GM12801 (cell line): ENCODE data around the gene RTTN.

Source experiments
- TF ChIP-seq, protein P1 (sequence below): IDR thresholded peaks from one replicate; pipeline ENCODE4 v1.5.1; 2011; ENCODE audit warnings: control low read depth; ENCODE audit not compliant: insufficient read length; ENCODE audit errors: extremely low read depth

Gene RTTN

DNA sequence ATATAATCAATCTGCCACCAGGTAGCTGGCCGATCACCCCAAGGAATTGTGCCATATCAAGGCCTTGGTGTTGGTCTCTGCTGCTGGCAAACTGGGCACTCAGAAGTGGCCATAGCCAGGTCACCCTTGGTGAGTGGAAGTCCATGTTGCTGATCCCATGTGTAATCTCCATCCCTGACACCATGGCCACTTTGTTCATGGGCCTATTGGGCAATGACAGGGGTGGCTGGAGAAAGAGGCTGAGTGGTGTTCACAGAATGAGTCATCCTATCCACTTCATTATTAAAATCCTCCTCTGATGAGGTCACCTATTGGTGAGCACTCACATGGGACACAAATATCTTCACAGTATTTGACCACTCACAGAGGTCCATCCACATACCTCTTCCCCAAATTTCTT, 231.1 kb downstream of the RTTN start:
- TF ChIP-seq, protein P1, sequence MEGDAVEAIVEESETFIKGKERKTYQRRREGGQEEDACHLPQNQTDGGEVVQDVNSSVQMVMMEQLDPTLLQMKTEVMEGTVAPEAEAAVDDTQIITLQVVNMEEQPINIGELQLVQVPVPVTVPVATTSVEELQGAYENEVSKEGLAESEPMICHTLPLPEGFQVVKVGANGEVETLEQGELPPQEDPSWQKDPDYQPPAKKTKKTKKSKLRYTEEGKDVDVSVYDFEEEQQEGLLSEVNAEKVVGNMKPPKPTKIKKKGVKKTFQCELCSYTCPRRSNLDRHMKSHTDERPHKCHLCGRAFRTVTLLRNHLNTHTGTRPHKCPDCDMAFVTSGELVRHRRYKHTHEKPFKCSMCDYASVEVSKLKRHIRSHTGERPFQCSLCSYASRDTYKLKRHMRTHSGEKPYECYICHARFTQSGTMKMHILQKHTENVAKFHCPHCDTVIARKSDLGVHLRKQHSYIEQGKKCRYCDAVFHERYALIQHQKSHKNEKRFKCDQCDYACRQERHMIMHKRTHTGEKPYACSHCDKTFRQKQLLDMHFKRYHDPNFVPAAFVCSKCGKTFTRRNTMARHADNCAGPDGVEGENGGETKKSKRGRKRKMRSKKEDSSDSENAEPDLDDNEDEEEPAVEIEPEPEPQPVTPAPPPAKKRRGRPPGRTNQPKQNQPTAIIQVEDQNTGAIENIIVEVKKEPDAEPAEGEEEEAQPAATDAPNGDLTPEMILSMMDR = no peak

DNA sequence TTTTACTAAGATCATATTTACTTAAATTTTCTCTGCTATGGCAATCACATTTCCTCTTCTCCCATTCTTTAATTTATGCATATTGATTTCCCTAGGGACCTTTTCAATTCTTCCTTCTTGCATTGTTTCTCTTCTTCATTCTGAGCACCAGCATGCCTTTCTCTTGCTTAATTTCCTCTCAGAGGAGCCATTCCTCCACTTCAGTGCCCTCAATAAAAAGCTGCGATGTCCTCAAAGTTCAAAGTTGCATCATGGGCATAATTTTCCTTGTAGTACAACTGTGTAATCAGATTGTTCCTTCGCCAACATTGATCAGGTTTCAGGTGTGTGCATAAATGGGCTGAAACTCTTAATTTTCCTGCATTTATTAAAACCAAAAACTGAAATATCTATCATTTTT, 236.0 kb downstream of the RTTN start:
- TF ChIP-seq, protein P1 = no peak

DNA sequence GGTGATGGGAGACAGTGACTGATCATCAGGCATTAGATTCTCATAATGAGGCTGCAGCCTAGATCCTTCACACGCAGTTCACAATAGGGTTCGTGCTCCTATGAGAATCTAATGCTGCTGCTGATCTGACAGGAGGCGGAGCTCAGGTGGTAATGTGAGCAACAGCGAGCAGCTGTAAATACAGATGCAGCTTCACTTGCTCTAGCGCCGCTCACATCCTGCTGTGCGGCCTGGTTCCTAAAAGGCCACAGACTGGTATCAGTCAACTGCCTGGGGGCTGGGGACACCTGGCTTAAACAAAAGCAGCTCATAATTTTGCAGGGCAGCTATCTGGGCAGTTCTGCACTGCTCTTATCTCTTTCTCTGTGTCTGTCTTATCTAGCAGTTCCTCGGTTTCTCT, 237.4 kb downstream of the RTTN start:
- TF ChIP-seq, protein P1 = no peak

DNA sequence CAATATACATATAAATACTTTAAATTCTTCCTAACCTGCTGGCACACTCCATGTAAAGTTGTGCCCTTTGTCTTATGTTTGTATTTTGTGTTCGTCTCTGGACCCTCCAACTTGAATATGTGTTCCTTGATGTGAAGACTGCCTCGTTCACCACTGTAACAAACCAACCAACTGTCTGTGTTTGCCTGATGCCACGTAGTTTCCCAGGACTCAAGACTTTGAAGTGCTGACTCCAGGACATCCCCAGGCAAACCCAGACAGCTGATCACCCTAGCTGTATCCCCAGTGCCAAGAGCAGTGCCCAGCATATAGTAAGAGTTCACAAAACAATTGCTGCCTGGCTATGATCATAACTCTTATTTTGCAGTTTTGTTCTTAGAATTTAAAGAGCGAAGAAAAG, 242.3 kb downstream of the RTTN start:
- TF ChIP-seq, protein P1 = no peak

DNA sequence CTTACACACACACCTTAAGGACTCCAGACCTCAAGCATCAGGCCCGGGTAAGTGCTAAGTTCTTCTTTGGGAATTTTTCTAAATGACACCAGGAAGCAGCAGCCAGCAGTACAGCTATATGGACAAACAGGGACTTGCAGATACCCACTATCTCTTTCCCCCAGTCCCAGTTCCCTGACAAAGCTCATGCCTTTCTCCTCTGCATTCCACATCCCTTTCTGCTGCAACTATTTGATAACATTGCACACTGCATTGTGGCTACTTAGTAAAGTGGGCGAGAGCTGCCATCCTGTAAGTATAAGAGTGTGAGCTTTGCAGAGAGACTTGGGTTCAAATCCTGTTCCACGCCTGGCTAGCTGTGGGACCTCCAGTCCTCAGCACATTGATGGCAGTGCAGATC, 243.8 kb downstream of the RTTN start:
- TF ChIP-seq, protein P1 = no peak

DNA sequence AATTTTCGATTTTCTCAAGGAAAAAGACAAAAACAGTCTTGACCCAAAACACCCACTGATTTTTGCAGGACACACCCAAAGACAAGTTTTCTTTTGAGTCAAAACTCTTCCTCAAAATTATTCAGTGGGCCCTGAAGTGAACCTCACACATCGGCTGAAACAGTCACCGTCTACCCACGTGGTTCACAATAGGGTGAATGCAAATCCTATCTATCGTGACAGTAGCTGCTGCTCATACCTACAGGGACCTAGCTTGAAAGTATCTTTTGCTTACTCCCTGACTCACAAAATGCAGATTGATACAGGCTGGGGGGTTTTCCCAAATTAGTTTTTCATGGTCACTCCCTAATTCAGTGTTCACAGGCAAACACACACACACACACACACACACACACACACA, 247.1 kb downstream of the RTTN start:
- TF ChIP-seq, protein P1 = no peak

DNA sequence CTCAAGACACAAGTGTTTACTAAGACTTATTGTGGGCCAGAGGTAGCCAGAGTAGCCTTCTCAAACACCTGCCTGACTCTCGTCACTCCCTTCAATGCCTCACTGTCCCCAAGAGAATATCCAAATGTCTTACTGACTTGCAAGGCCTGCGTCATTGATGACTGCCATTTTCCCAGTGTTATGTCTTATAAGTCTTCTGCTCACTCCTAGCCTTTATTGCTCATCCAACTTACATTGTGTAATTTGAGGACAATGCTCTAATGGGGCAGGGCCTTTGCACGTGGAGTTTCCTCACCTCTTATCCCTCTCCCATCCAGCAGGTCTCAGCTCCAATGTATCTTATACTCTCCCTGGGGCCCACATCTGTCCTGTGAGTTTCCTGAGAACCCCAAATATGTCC, 247.7 kb downstream of the RTTN start:
- TF ChIP-seq, protein P1 = no peak
